ENCODE results near the gene FHL1.
A peak's percentile ranks its signal among the peaks of the same experiment; 100 is the strongest.

The FHL1 gene

DNA sequence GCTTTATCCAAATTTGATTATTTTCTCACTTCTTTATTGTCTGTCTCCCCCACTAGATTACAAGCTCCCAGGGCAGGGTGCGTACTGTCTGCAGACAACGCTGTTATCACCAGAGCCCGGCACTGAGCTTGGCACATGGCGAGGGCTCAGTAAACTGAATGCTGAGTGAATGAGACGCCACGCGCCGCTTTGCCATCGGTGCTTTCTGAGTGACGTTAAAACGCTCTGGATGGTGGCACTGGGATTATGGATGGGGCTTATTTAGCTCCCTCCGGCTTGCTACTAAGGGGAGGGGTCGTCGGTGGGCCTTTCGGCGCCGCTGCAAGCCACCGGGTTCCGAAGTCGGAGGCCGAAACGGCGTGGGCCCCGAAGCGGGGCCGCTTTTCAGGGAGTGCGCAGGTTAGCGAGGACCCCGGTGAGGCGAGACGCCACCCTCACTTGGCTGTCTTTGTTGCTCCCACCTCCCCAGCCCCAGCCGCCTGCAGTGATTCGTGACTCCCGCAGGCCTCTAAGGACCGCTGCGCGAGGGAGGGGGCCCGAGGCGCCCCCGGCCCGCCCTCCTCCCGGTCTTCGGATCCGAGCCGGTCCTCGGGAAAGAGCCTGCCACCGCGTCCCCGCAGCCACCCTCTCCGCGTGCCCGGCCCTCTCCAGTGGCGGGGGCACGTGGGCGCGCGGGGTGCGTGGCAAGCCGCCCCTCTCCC is 569 bp upstream of the FHL1 start:
- no peaks in the 10 kb centered on the region for H3K4me1 ChIP-seq (ENCODE audit: control insufficient read depth in 1 of 2, insufficient read depth in 2 of 2, low read length in 2 of 2)
- peak overlapping the region; percentile 25 to 32 for H3K9ac ChIP-seq (ENCODE audit: low read depth in 1 of 2, low read length in 2 of 2)
- H3K27me3 ChIP-seq (ENCODE audit: control insufficient read depth in 1 of 2, insufficient read depth in 2 of 2, low read length in 2 of 2), result peaks cover 3 to 15% of the 10 kb centered on the region in 2 donors
- H3K27ac ChIP-seq (ENCODE audit: low read depth, low read length), result peak overlapping the region; percentile 50
- peak overlapping the region; percentile 43 to 54 for H3K4me3 ChIP-seq (ENCODE audit: low read depth in 1 of 2, low read length in 2 of 2)
- no peaks in the 10 kb centered on the region for H3K36me3 ChIP-seq (ENCODE audit: control insufficient read depth in 1 of 2, insufficient read depth in 2 of 2, low read length in 2 of 2)
- H3K9me3 ChIP-seq (ENCODE audit: control insufficient read depth in 1 of 2, low read length in 2 of 2), result no peaks in the 10 kb centered on the region

- peaks cover 3 to 15% of the 10 kb centered on the region in 2 donors for H3K27me3 ChIP-seq (ENCODE audit: control insufficient read depth in 1 of 2, insufficient read depth in 2 of 2, low read length in 2 of 2)
- H3K4me1 ChIP-seq (ENCODE audit: control insufficient read depth in 1 of 2, insufficient read depth in 2 of 2, low read length in 2 of 2), result no peaks in the 10 kb centered on the region
- H3K9me3 ChIP-seq (ENCODE audit: control insufficient read depth in 1 of 2, low read length in 2 of 2), result no peaks in the 10 kb centered on the region
- no peak overlapping the region for H3K9ac ChIP-seq (ENCODE audit: low read depth in 1 of 2, low read length in 2 of 2)
- H3K27ac ChIP-seq (ENCODE audit: low read depth, low read length), result peak overlapping the region; percentile 20
- peak overlapping the region; percentile 15 to 43 for H3K4me3 ChIP-seq (ENCODE audit: low read depth in 1 of 2, low read length in 2 of 2)
- no peaks in the 10 kb centered on the region for H3K36me3 ChIP-seq (ENCODE audit: control insufficient read depth in 1 of 2, insufficient read depth in 2 of 2, low read length in 2 of 2)
Observed at GRCh38 chrX:136147976-136148375, 643 bp downstream of the FHL1 start.

DNA sequence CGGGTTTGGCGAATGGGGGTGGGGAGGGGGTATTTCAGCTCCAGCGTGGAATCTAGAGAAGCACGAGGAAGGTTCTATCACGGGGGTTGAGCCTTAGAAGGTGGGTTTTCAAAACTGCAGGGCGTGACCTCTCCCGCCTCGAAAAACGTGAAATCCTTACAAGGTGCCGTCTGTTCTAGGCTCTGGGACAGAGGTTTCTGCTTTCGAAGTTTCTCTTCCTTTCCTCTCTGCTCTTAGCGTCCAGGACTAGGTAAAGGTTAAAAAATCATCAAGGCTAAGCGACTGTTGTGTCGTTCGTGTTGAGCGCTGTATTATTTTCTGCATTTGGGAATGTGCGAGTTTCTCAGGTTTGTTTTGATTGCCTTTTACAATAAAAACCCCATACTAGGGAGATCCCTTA is 1.1 kb downstream of the FHL1 start:
- H3K4me3 ChIP-seq (ENCODE audit: low read depth in 1 of 2, low read length in 2 of 2), result peak overlapping the region; percentile 43
- peak overlapping the region in 1 of 2 donors; percentile 25 for H3K9ac ChIP-seq (ENCODE audit: low read depth in 1 of 2, low read length in 2 of 2)
- H3K36me3 ChIP-seq (ENCODE audit: control insufficient read depth in 1 of 2, insufficient read depth in 2 of 2, low read length in 2 of 2), result no peaks in the 10 kb centered on the region
- H3K9me3 ChIP-seq (ENCODE audit: control insufficient read depth in 1 of 2, low read length in 2 of 2), result no peaks in the 10 kb centered on the region
- H3K27ac ChIP-seq (ENCODE audit: low read depth, low read length), result peak overlapping the region; percentile 32
- H3K4me1 ChIP-seq (ENCODE audit: control insufficient read depth in 1 of 2, insufficient read depth in 2 of 2, low read length in 2 of 2), result no peaks in the 10 kb centered on the region
- peaks cover 3 to 15% of the 10 kb centered on the region in 2 donors for H3K27me3 ChIP-seq (ENCODE audit: control insufficient read depth in 1 of 2, insufficient read depth in 2 of 2, low read length in 2 of 2)

GRCh38 chrX:136154998-136155397 is 7.7 kb downstream of the FHL1 start:
- H3K27ac ChIP-seq (ENCODE audit: low read depth, low read length), result no peak overlapping the region

DNA sequence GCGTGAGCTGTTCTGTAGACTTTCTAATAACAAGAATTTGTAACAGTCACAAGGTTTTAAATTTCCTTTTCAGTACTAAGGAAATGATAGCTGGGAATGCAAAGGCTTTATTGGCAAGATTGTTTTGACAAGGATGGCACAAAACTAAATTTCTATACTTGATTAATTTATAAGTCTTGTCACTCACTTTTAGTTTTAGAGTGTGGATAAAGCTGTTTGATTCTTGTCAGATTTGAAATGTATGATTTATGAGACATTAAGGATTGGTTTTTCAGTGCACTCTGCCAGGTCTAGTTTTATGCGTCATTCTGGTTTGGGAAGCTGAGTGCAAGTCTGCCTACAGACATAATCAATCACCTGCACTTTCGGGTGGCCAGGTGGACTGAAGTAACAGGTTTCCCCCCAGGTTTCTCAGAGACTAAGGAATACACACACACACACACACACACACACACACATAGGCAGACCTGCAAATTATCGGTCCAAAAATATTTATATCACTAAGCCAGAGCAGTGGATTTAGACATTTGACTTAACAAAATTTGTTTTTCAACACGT is 9.3 kb downstream of the FHL1 start:
- no peaks in the 10 kb centered on the region for H3K9me3 ChIP-seq (ENCODE audit: control insufficient read depth in 1 of 2, low read length in 2 of 2)
- no peak overlapping the region for H3K27ac ChIP-seq (ENCODE audit: low read depth, low read length)
- H3K4me3 ChIP-seq (ENCODE audit: low read depth in 1 of 2, low read length in 2 of 2), result no peak overlapping the region
- peaks cover 0 to 3% of the 10 kb centered on the region in 2 donors for H3K4me1 ChIP-seq (ENCODE audit: control insufficient read depth in 1 of 2, insufficient read depth in 2 of 2, low read length in 2 of 2)
- H3K9ac ChIP-seq (ENCODE audit: low read depth in 1 of 2, low read length in 2 of 2), result no peak overlapping the region
- no peaks in the 10 kb centered on the region for H3K36me3 ChIP-seq (ENCODE audit: control insufficient read depth in 1 of 2, insufficient read depth in 2 of 2, low read length in 2 of 2)
- H3K27me3 ChIP-seq (ENCODE audit: control insufficient read depth in 1 of 2, insufficient read depth in 2 of 2, low read length in 2 of 2), result no peaks in the 10 kb centered on the region

More at GRCh38 chrX:136154998-136155397, 7.7 kb downstream of the FHL1 start:
- Histone ChIP-seq H3K9ac (ENCODE audit: low read depth in 1 of 2, low read length in 2 of 2) (no peak overlapping the region), H3K4me1 (ENCODE audit: control insufficient read depth in 1 of 2, insufficient read depth in 2 of 2, low read length in 2 of 2) (peaks cover 0 to 3% of the 10 kb centered on the region in 2 donors), H3K27me3 (ENCODE audit: control insufficient read depth in 1 of 2, insufficient read depth in 2 of 2, low read length in 2 of 2) (no peaks in the 10 kb centered on the region), H3K36me3 (ENCODE audit: control insufficient read depth in 1 of 2, insufficient read depth in 2 of 2, low read length in 2 of 2) (no peaks in the 10 kb centered on the region), H3K9me3 (ENCODE audit: control insufficient read depth in 1 of 2, low read length in 2 of 2) (no peaks in the 10 kb centered on the region), H3K4me3 (ENCODE audit: low read depth in 1 of 2, low read length in 2 of 2) (no peak overlapping the region)

- Histone ChIP-seq H3K4me1 (ENCODE audit: control insufficient read depth in 1 of 2, insufficient read depth in 2 of 2, low read length in 2 of 2) (peaks cover 0 to 3% of the 10 kb centered on the region in 2 donors), H3K27ac (ENCODE audit: low read depth, low read length) (no peak overlapping the region), H3K9me3 (ENCODE audit: control insufficient read depth in 1 of 2, low read length in 2 of 2) (no peaks in the 10 kb centered on the region), H3K36me3 (ENCODE audit: control insufficient read depth in 1 of 2, insufficient read depth in 2 of 2, low read length in 2 of 2) (no peaks in the 10 kb centered on the region), H3K4me3 (ENCODE audit: low read depth in 1 of 2, low read length in 2 of 2) (no peak overlapping the region), H3K27me3 (ENCODE audit: control insufficient read depth in 1 of 2, insufficient read depth in 2 of 2, low read length in 2 of 2) (no peaks in the 10 kb centered on the region), H3K9ac (ENCODE audit: low read depth in 1 of 2, low read length in 2 of 2) (no peak overlapping the region)
Observed at GRCh38 chrX:136157187-136157586, 9.9 kb downstream of the FHL1 start.

- Histone ChIP-seq H3K9ac (ENCODE audit: low read depth in 1 of 2, low read length in 2 of 2) (no peak overlapping the region), H3K36me3 (ENCODE audit: control insufficient read depth in 1 of 2, insufficient read depth in 2 of 2, low read length in 2 of 2) (no peaks in the 10 kb centered on the region), H3K9me3 (ENCODE audit: control insufficient read depth in 1 of 2, low read length in 2 of 2) (no peaks in the 10 kb centered on the region), H3K4me3 (ENCODE audit: low read depth in 1 of 2, low read length in 2 of 2) (no peak overlapping the region), H3K27ac (ENCODE audit: low read depth, low read length) (no peak overlapping the region), H3K27me3 (ENCODE audit: control insufficient read depth in 1 of 2, insufficient read depth in 2 of 2, low read length in 2 of 2) (no peaks in the 10 kb centered on the region), H3K4me1 (ENCODE audit: control insufficient read depth in 1 of 2, insufficient read depth in 2 of 2, low read length in 2 of 2) (peaks cover 0 to 3% of the 10 kb centered on the region in 2 donors)
Observed at GRCh38 chrX:136158685-136159084, 11.4 kb downstream of the FHL1 start.

GRCh38 chrX:136159611-136160025 is 12.3 kb downstream of the FHL1 start:
- Histone ChIP-seq H3K27me3 (ENCODE audit: control insufficient read depth in 1 of 2, insufficient read depth in 2 of 2, low read length in 2 of 2) (no peaks in the 10 kb centered on the region), H3K9me3 (ENCODE audit: control insufficient read depth in 1 of 2, low read length in 2 of 2) (no peaks in the 10 kb centered on the region), H3K27ac (ENCODE audit: low read depth, low read length) (no peak overlapping the region), H3K9ac (ENCODE audit: low read depth in 1 of 2, low read length in 2 of 2) (no peak overlapping the region), H3K36me3 (ENCODE audit: control insufficient read depth in 1 of 2, insufficient read depth in 2 of 2, low read length in 2 of 2) (no peaks in the 10 kb centered on the region), H3K4me3 (ENCODE audit: low read depth in 1 of 2, low read length in 2 of 2) (no peak overlapping the region), H3K4me1 (ENCODE audit: control insufficient read depth in 1 of 2, insufficient read depth in 2 of 2, low read length in 2 of 2) (peaks cover 0 to 3% of the 10 kb centered on the region in 2 donors)

- H3K4me1 ChIP-seq (ENCODE audit: control insufficient read depth in 1 of 2, insufficient read depth in 2 of 2, low read length in 2 of 2), result peaks cover 0 to 3% of the 10 kb centered on the region in 2 donors
- no peak overlapping the region for H3K27ac ChIP-seq (ENCODE audit: low read depth, low read length)
Observed at GRCh38 chrX:136162827-136163570, 15.7 kb downstream of the FHL1 start.

DNA sequence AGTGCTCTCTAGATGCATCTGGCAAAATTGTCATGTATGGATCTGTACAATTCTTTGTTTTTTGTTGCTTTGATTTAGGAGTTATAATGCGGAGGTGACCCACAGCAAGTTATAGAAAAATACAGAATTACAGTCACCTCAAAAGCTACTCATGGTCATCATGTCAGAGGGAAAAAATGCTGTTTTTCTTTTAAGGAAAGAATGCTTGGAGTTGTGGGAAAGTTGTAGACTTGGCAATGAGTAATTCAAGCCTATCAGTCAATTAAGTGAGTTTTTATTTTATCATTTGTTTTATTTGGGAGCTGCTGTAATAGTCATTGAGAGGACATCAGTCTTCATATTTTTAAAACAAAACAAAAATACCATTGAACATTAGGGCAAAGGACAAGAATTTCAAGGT is 16.4 kb downstream of the FHL1 start:
- H3K4me3 ChIP-seq (ENCODE audit: low read depth in 1 of 2, low read length in 2 of 2), result no peak overlapping the region
- H3K9me3 ChIP-seq (ENCODE audit: control insufficient read depth in 1 of 2, low read length in 2 of 2), result no peaks in the 10 kb centered on the region
- H3K27ac ChIP-seq (ENCODE audit: low read depth, low read length), result no peak overlapping the region
- H3K27me3 ChIP-seq (ENCODE audit: control insufficient read depth in 1 of 2, insufficient read depth in 2 of 2, low read length in 2 of 2), result no peaks in the 10 kb centered on the region
- H3K36me3 ChIP-seq (ENCODE audit: control insufficient read depth in 1 of 2, insufficient read depth in 2 of 2, low read length in 2 of 2), result no peaks in the 10 kb centered on the region
- H3K9ac ChIP-seq (ENCODE audit: low read depth in 1 of 2, low read length in 2 of 2), result no peak overlapping the region
- H3K4me1 ChIP-seq (ENCODE audit: control insufficient read depth in 1 of 2, insufficient read depth in 2 of 2, low read length in 2 of 2), result peaks cover under 1 to 3% of the 10 kb centered on the region in 2 donors

More at GRCh38 chrX:136162827-136163570, 15.7 kb downstream of the FHL1 start:
- no peaks in the 10 kb centered on the region for H3K9me3 ChIP-seq (ENCODE audit: control insufficient read depth in 1 of 2, low read length in 2 of 2)
- no peaks in the 10 kb centered on the region for H3K36me3 ChIP-seq (ENCODE audit: control insufficient read depth in 1 of 2, insufficient read depth in 2 of 2, low read length in 2 of 2)
- no peak overlapping the region for H3K9ac ChIP-seq (ENCODE audit: low read depth in 1 of 2, low read length in 2 of 2)
- H3K4me3 ChIP-seq (ENCODE audit: low read depth in 1 of 2, low read length in 2 of 2), result no peak overlapping the region
- no peaks in the 10 kb centered on the region for H3K27me3 ChIP-seq (ENCODE audit: control insufficient read depth in 1 of 2, insufficient read depth in 2 of 2, low read length in 2 of 2)

All from duodenal mucosa (tissue), 2 donors.